ENCODE results near the gene CASP8AP2.
A peak's percentile ranks its signal among the peaks of the same experiment; 100 is the strongest.
"Not testable (repeated sequence)": the region's sequence is repeated elsewhere in the genome, so short reads cannot be mapped to it uniquely, and the experiment has no call there.

The CASP8AP2 gene

GRCh38 chr6:89829472-89830169, at the start of gene CASP8AP2:
CASP8AP2 (plus strand) TSS chr6:89829880.
- H3K36me3 ChIP-seq (ENCODE audit: insufficient read depth, insufficient read length, low read length), result peaks cover 24% of the 10 kb centered on the region
- H3K4me3 ChIP-seq (ENCODE audit: insufficient read length, low read depth), result peak within 1 kb of the TSS; percentile 90
- H3K9ac ChIP-seq (ENCODE audit: insufficient read length, low read depth), result peak within 1 kb of the TSS; percentile 99
- no peaks in the 10 kb centered on the region for H3K4me1 ChIP-seq (ENCODE audit: insufficient read depth, insufficient read length)
- no peak for TF ChIP-seq SUZ12 (IDR thresholded peaks at IDR 0.05; ENCODE audit: extremely low read depth, insufficient read depth, insufficient read length)
- TF ChIP-seq YY1 (IDR thresholded peaks at IDR 0.05; ENCODE audit: insufficient read depth, insufficient read length), result no peak
- no peak for TF ChIP-seq ZNF274 (IDR thresholded peaks at IDR 0.05; ENCODE audit: low read depth, low read length)
- no peaks in the 10 kb centered on the region for H3K9me3 ChIP-seq (ENCODE audit: insufficient read depth, low read length)
- H3K27me3 ChIP-seq (ENCODE audit: insufficient read depth, insufficient read length), result no peaks in the 10 kb centered on the region
- peak; percentile 97 for DNase-seq (ENCODE audit: low read depth, low spot score)

DNA sequence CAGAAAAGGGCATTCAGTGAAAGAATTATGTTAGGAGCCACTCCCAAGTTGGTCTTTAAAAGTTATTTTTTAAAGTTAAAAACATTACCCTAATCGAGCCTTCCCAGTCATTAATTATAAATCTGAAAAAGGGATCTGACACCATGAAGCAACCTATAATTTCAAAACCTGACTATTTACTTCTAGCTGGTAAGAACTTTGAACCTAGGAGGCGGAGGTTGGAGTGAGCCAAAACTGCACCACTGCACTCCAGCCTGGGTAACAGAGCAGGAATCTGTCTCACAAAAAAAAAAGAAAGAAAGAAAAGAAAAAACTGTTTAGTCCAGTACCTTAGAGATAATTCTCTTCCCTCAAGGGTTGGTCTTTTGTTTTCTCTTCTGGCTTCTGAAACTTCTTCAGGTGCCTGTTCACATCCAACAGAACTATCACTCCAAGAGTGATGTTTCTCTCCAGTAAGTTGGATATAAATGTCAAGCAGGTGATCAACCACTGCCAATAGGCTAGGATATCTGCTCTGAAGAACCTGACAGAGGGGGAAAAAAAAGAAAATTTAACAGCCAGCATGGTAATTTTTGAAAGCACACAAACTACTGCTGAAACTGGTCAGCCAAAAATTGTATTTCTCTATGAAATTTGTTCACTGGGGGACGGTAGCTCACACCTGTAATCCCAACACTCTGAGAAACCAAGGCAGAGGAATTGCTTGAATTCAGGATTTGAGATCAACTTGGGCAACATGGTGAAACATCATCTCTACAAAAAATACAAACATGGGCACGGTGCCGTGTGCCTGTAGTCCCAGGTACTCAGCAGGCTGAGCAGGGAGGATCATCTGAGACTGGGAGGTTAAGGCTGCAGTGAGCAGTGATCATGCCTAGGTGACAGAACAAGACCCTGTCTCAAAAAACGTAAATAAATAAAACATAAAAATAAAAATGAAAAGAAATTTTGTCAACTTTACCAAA, 48.3 kb upstream of the CASP8AP2 start:
- Histone ChIP-seq H3K4me3 (ENCODE audit: insufficient read length, low read depth) (no peak overlapping the region), H3K9ac (ENCODE audit: insufficient read length, low read depth) (no peak overlapping the region), H3K4me1 (ENCODE audit: insufficient read depth, insufficient read length) (no peaks in the 10 kb centered on the region), H3K36me3 (ENCODE audit: insufficient read depth, insufficient read length, low read length) (peaks cover 68% of the 10 kb centered on the region), H3K9me3 (ENCODE audit: insufficient read depth, low read length) (no peaks in the 10 kb centered on the region), H3K27me3 (ENCODE audit: insufficient read depth, insufficient read length) (no peaks in the 10 kb centered on the region)
- no peak for DNase-seq (ENCODE audit: low read depth, low spot score)
- TF ChIP-seq SUZ12 (IDR thresholded peaks at IDR 0.05; ENCODE audit: extremely low read depth, insufficient read depth, insufficient read length) (no peak), ZNF274 (IDR thresholded peaks at IDR 0.05; ENCODE audit: low read depth, low read length) (no peak), YY1 (IDR thresholded peaks at IDR 0.05; ENCODE audit: insufficient read depth, insufficient read length) (no peak)

GRCh38 chr6:89782222-89782621, 47.5 kb upstream of the CASP8AP2 start:
- H3K4me1 ChIP-seq (ENCODE audit: insufficient read depth, insufficient read length), result no peaks in the 10 kb centered on the region
- no peaks in the 10 kb centered on the region for H3K9me3 ChIP-seq (ENCODE audit: insufficient read depth, low read length)
- H3K4me3 ChIP-seq (ENCODE audit: insufficient read length, low read depth), result no peak overlapping the region
- TF ChIP-seq YY1 (IDR thresholded peaks at IDR 0.05; ENCODE audit: insufficient read depth, insufficient read length), result no peak
- no peak for TF ChIP-seq ZNF274 (IDR thresholded peaks at IDR 0.05; ENCODE audit: low read depth, low read length)
- H3K9ac ChIP-seq (ENCODE audit: insufficient read length, low read depth), result no peak overlapping the region
- H3K36me3 ChIP-seq (ENCODE audit: insufficient read depth, insufficient read length, low read length), result peaks cover 70% of the 10 kb centered on the region
- DNase-seq (ENCODE audit: low read depth, low spot score), result no peak
- H3K27me3 ChIP-seq (ENCODE audit: insufficient read depth, insufficient read length), result no peaks in the 10 kb centered on the region

- DNase-seq (ENCODE audit: low read depth, low spot score); H3K9ac ChIP-seq (ENCODE audit: insufficient read length, low read depth); H3K9me3 ChIP-seq (ENCODE audit: insufficient read depth, low read length); H3K27me3 ChIP-seq (ENCODE audit: insufficient read depth, insufficient read length); H3K4me3 ChIP-seq (ENCODE audit: insufficient read length, low read depth); H3K4me1 ChIP-seq (ENCODE audit: insufficient read depth, insufficient read length): not testable (repeated sequence)
- H3K36me3 ChIP-seq (ENCODE audit: insufficient read depth, insufficient read length, low read length), result peaks cover 74% of the 10 kb centered on the region
Measured at GRCh38 chr6:89783293-89783692, 46.4 kb upstream of the CASP8AP2 start.

GRCh38 chr6:89784838-89785237, 44.8 kb upstream of the CASP8AP2 start:
- Histone ChIP-seq H3K4me1 (ENCODE audit: insufficient read depth, insufficient read length) (no peaks in the 10 kb centered on the region), H3K4me3 (ENCODE audit: insufficient read length, low read depth) (no peak overlapping the region), H3K9me3 (ENCODE audit: insufficient read depth, low read length) (no peaks in the 10 kb centered on the region), H3K36me3 (ENCODE audit: insufficient read depth, insufficient read length, low read length) (peaks cover 79% of the 10 kb centered on the region), H3K27me3 (ENCODE audit: insufficient read depth, insufficient read length) (no peaks in the 10 kb centered on the region), H3K9ac (ENCODE audit: insufficient read length, low read depth) (no peak overlapping the region)
- DNase-seq (ENCODE audit: low read depth, low spot score), result no peak
- no peak for TF ChIP-seq YY1 (IDR thresholded peaks at IDR 0.05; ENCODE audit: insufficient read depth, insufficient read length)
- no peak for TF ChIP-seq ZNF274 (IDR thresholded peaks at IDR 0.05; ENCODE audit: low read depth, low read length)
- TF ChIP-seq SUZ12 (IDR thresholded peaks at IDR 0.05; ENCODE audit: extremely low read depth, insufficient read depth, insufficient read length), result no peak

- H3K9me3 ChIP-seq (ENCODE audit: insufficient read depth, low read length), result no peaks in the 10 kb centered on the region
- H3K27me3 ChIP-seq (ENCODE audit: insufficient read depth, insufficient read length), result no peaks in the 10 kb centered on the region
- TF ChIP-seq YY1 (IDR thresholded peaks at IDR 0.05; ENCODE audit: insufficient read depth, insufficient read length), result no peak
- TF ChIP-seq ZNF274 (IDR thresholded peaks at IDR 0.05; ENCODE audit: low read depth, low read length), result no peak
- TF ChIP-seq SUZ12 (IDR thresholded peaks at IDR 0.05; ENCODE audit: extremely low read depth, insufficient read depth, insufficient read length), result no peak
- no peak for DNase-seq (ENCODE audit: low read depth, low spot score)
- peaks cover 79% of the 10 kb centered on the region for H3K36me3 ChIP-seq (ENCODE audit: insufficient read depth, insufficient read length, low read length)
- H3K4me1 ChIP-seq (ENCODE audit: insufficient read depth, insufficient read length), result no peaks in the 10 kb centered on the region
- H3K4me3 ChIP-seq (ENCODE audit: insufficient read length, low read depth), result no peak overlapping the region
- H3K9ac ChIP-seq (ENCODE audit: insufficient read length, low read depth), result no peak overlapping the region
Measured at GRCh38 chr6:89786970-89787369, 42.7 kb upstream of the CASP8AP2 start.

DNA sequence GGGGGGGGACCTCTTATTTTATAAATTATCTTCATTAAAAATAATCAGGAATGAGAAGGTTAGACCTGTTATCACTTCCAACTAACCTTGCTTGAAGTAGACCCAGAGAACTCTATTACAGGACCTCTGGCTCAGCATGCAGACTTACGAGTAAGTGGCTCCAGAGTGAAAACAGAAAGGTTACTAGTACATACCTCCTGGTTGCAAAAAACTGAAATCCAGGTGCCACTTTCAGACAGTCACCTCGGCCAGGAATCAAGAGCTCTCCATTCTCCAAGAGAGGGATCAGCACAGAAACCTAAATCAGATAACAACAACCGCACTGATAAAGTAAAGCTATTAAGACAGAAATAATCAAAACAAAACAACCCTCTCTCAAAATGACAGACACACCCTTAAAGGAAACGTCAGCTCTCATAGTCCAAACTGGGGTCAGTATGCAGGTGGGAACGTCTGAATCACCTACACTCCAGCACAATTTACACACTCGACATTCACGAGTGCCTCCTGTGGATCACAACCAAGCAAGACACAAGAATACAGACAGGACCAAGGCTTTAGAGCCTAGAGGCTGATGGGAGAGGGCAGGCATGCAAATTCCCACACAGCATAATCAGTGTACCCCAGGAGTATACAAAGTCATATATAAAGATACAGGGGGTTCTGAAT, 41.9 kb upstream of the CASP8AP2 start:
- H3K4me1 ChIP-seq (ENCODE audit: insufficient read depth, insufficient read length), result no peaks in the 10 kb centered on the region
- H3K9me3 ChIP-seq (ENCODE audit: insufficient read depth, low read length), result no peaks in the 10 kb centered on the region
- DNase-seq (ENCODE audit: low read depth, low spot score), result no peak
- H3K4me3 ChIP-seq (ENCODE audit: insufficient read length, low read depth), result no peak overlapping the region
- no peaks in the 10 kb centered on the region for H3K27me3 ChIP-seq (ENCODE audit: insufficient read depth, insufficient read length)
- TF ChIP-seq SUZ12 (IDR thresholded peaks at IDR 0.05; ENCODE audit: extremely low read depth, insufficient read depth, insufficient read length) (no peak), YY1 (IDR thresholded peaks at IDR 0.05; ENCODE audit: insufficient read depth, insufficient read length) (no peak), ZNF274 (IDR thresholded peaks at IDR 0.05; ENCODE audit: low read depth, low read length) (no peak)
- no peak overlapping the region for H3K9ac ChIP-seq (ENCODE audit: insufficient read length, low read depth)
- H3K36me3 ChIP-seq (ENCODE audit: insufficient read depth, insufficient read length, low read length), result peaks cover 82% of the 10 kb centered on the region
